DND-41 (cell line): ENCODE measurements around the gene SLAMF7.

Experiments used
- ATAC-seq: fragments of 200-7000 bp; cut with Tn5 transposase; 3 replicates; pipeline ENCODE4 v1.9.1; 2021; ENCODE audit warnings: low read depth; ENCODE audit not compliant: insufficient read depth
- DNase-seq: peaks from one replicate; pipeline ENCODE4 v3.0.0-alpha.2; 2020
- H2AFZ ChIP-seq: 2 replicates; pipeline ENCODE4 v1.6.0; 2012; ENCODE audit warnings: low read depth, low read length
- H3K27ac ChIP-seq: 2 replicates; pipeline ENCODE4 v1.5.1; 2012; ENCODE audit warnings: low read length, inconsistent platforms
- H3K27me3 ChIP-seq: fragments of 200-600 bp; sonication (generic); 2 replicates; pipeline ENCODE4 v1.6.0; 2012; ENCODE audit warnings: low read length, mild to moderate bottlenecking, inconsistent platforms; ENCODE audit not compliant: insufficient read depth, poor library complexity
- H3K36me3 ChIP-seq: 2 replicates; pipeline ENCODE4 v1.5.1; 2012; ENCODE audit warnings: low read length, inconsistent platforms; ENCODE audit not compliant: insufficient read depth
- H3K4me1 ChIP-seq: 2 replicates; pipeline ENCODE4 v1.5.1; 2012; ENCODE audit warnings: mild to moderate bottlenecking, low read length; ENCODE audit not compliant: insufficient read depth
- H3K4me2 ChIP-seq: 2 replicates; pipeline ENCODE4 v1.6.0; 2012; ENCODE audit warnings: mild to moderate bottlenecking, moderate library complexity, low read length, inconsistent platforms; ENCODE audit not compliant: insufficient read depth
- H3K4me3 ChIP-seq, 2 experiments: fragments of 200-600 bp in 1 of 2; shearing (Covaris generic) in 1 of 2; 2 replicates each; pipeline ENCODE4 v1.5.1; 2012 to 2016; ENCODE audit warnings: inconsistent platforms in 2 of 2, low read length in 2 of 2, mild to moderate bottlenecking in 2 of 2, low read depth in 1 of 2, moderate library complexity in 1 of 2
- H3K79me2 ChIP-seq: 2 replicates; pipeline ENCODE4 v1.6.0; 2012; ENCODE audit warnings: low read length, inconsistent platforms; ENCODE audit not compliant: insufficient read depth
- H3K9ac ChIP-seq: 2 replicates; pipeline ENCODE4 v1.6.0; 2012; ENCODE audit warnings: low read depth, mild to moderate bottlenecking, inconsistent platforms, low read length, moderate library complexity
- H3K9me3 ChIP-seq: 2 replicates; pipeline ENCODE4 v1.5.1; 2012; ENCODE audit warnings: low read length, moderate library complexity, mild to moderate bottlenecking, inconsistent platforms; ENCODE audit not compliant: insufficient read depth, severe bottlenecking
- H4K20me1 ChIP-seq: 2 replicates; pipeline ENCODE4 v1.6.0; 2012; ENCODE audit warnings: low read length; ENCODE audit not compliant: insufficient read depth
- CTCF ChIP-seq: IDR thresholded peaks from 2 replicates; pipeline ENCODE4 v1.5.1; 2012; ENCODE audit warnings: borderline replicate concordance, low read length, moderate library complexity, mild to moderate bottlenecking; ENCODE audit not compliant: poor library complexity, severe bottlenecking; ENCODE audit errors: extremely low read depth
- EZH2 ChIP-seq: IDR thresholded peaks from 3 replicates; pipeline ENCODE4 v1.6.1; 2012; ENCODE audit warnings: borderline replicate concordance, low read depth, mild to moderate bottlenecking, moderate library complexity, low read length, inconsistent platforms; ENCODE audit not compliant: severe bottlenecking

SLAMF7 gene

GRCh38 chr1:160723332-160723731 is 15.7 kb upstream of the SLAMF7 start:
- Histone ChIP-seq H3K9ac (no peak overlapping the region), H3K4me2 (no peak overlapping the region), H3K79me2 (no peaks in the 10 kb centered on the region), H3K27me3 (no peaks in the 10 kb centered on the region), H3K9me3 (no peaks in the 10 kb centered on the region), H3K27ac (no peak overlapping the region), H3K4me1 (peaks cover 15% of the 10 kb centered on the region), H2AFZ (no peak overlapping the region), H3K36me3 (no peaks in the 10 kb centered on the region), H3K4me3 (no peak overlapping the region), H4K20me1 (no peaks in the 10 kb centered on the region)
- DNase-seq: no peak
- TF ChIP-seq EZH2: no peak
- TF ChIP-seq CTCF: no peak
- no peak for ATAC-seq

GRCh38 chr1:160724465-160725242 is 14.4 kb upstream of the SLAMF7 start:
- ATAC-seq: no peak
- Histone ChIP-seq H3K4me2 (no peak overlapping the region), H2AFZ (no peak overlapping the region), H3K4me3 (no peak overlapping the region), H3K9ac (no peak overlapping the region), H3K36me3 (no peaks in the 10 kb centered on the region), H3K79me2 (no peaks in the 10 kb centered on the region), H3K27me3 (no peaks in the 10 kb centered on the region), H3K27ac (no peak overlapping the region), H3K9me3 (no peaks in the 10 kb centered on the region), H4K20me1 (no peaks in the 10 kb centered on the region), H3K4me1 (peaks cover 15% of the 10 kb centered on the region)
- TF ChIP-seq EZH2: no peak
- peak; percentile 10 for TF ChIP-seq CTCF
- DNase-seq: no peak

- TF ChIP-seq EZH2: no peak
- no peak for TF ChIP-seq CTCF
- no peaks in the 10 kb centered on the region for H4K20me1 ChIP-seq
- no peak overlapping the region for H3K4me3 ChIP-seq
- H3K36me3 ChIP-seq: no peaks in the 10 kb centered on the region
- no peak overlapping the region for H3K4me2 ChIP-seq
- H3K79me2 ChIP-seq: no peaks in the 10 kb centered on the region
- peaks cover 11% of the 10 kb centered on the region for H3K4me1 ChIP-seq
- peak overlapping the region; percentile 70; the same call in 1 of the 2 replicates for H2AFZ ChIP-seq
- no peak overlapping the region for H3K9ac ChIP-seq
- no peak for DNase-seq
- no peak for ATAC-seq
- no peaks in the 10 kb centered on the region for H3K27me3 ChIP-seq
- H3K27ac ChIP-seq: no peak overlapping the region
- H3K9me3 ChIP-seq: no peaks in the 10 kb centered on the region
Measured at GRCh38 chr1:160726114-160726497, 12.9 kb upstream of the SLAMF7 start.
